GM18951 (cell line): ENCODE measurements around the gene ASTN1.

ENCODE experiments used
- POLR2A ChIP-seq: IDR thresholded peaks from 4 replicates; pipeline ENCODE4 v1.6.1; 2011; ENCODE audit warnings: mild to moderate bottlenecking; ENCODE audit not compliant: insufficient read length, insufficient read depth; ENCODE audit errors: extremely low read depth
- in situ Hi-C: fragments of 300-500 bp; cut with MboI; formaldehyde crosslinking; loops from one replicate; pipeline ENCODE4 v1.12.0; 2022; ENCODE audit warnings: low sequenced_read_pairs, mixed read lengths, inconsistent platforms; ENCODE audit not compliant: unreplicated experiment

Gene ASTN1

DNA sequence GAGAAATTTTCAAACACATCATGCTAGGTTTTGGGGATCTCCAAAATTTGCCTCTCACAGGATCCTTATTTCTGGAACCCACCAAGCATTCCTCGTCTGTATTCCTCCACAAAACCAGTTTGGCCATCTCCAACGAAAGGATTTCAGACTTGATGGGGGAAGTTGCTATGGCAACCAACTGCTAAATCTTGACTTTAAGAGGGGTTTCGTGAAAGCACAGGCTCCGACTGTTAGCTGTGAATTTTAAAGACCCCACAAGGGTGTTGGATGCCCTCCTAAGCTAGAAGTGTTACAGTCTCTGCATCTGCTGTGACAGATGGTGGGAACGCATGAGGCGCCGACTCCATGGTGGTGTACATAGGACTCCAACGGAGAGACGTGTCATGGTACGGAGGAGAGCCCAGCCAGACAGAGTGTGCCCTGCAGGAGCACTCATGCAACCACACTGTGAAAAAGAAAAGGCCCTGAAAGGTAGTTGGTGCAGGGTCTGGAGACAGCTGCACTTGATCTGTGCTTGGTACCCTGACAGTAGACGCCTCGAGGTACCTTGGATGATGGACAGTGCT lies 147.1 kb downstream of the ASTN1 start:
- in situ Hi-C loops = no loop called here

DNA sequence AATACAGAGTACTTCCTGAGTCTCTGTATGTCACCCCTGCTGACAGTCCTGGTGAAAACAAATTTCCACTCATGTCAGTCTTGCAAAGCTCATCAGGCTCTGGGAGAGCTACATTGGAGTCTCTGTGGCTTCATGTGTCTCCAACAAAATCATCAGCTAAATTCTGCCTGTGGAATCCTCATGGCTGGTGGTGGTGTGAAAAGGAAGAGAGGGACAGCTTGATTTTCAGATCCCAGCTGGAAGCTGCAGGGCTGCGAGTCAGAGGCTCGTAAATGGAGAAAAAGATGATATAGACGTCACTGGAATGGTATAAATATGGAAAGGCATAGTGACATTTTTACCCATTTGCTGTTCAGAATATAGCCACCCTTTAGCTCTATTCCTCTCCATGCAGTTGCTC lies 150.2 kb downstream of the ASTN1 start:
- in situ Hi-C loops = no loop called here
- no peak for TF ChIP-seq POLR2A

More for the DNA sequence above, 147.1 kb downstream of the ASTN1 start:
- no peak for TF ChIP-seq POLR2A

DNA sequence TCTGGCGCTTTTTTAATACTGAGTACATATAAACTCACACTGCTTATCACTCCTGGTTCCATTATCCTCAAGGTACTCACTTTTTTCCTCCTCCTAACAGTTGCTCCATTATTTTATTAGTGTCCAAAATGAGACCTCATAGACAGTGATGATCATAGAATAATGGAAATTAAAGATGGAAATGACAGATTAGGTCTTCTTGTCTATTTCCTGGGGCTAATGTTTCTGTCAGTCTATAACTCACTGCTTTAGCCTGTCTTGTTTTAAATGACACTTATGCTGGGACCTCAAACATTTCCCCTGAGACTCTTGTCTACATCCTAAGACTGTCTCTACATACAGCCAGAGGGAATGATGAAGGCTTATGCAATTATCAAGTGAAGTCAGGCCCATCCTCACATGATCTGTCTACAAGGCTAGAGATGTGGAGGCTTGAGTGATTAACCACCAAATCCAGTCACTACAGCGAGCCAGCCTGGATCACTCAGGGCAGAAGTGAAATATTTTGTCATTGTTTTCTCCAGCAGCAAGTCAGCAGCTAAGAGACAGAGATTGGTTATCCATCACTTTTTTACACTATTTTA lies 152.1 kb downstream of the ASTN1 start:
- no peak for TF ChIP-seq POLR2A
- in situ Hi-C loops = no loop called here

DNA sequence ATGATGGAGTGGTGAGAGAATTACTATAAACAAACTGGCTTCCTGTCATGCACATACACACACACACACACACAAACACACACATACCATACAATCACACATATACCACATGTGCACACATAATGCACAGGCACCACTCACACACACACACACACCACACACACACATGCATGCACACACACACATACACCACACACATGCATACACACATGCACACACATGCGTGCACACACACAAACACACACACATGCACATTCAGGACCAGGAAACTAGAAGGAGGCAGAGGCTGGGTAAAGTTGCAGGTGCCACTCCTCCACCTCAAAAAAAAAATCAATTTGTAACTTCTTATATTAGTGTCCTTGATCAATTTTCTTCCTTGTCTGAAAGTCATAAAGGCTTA lies 153.0 kb downstream of the ASTN1 start:
- in situ Hi-C loops = no loop called here
- no peak for TF ChIP-seq POLR2A

DNA sequence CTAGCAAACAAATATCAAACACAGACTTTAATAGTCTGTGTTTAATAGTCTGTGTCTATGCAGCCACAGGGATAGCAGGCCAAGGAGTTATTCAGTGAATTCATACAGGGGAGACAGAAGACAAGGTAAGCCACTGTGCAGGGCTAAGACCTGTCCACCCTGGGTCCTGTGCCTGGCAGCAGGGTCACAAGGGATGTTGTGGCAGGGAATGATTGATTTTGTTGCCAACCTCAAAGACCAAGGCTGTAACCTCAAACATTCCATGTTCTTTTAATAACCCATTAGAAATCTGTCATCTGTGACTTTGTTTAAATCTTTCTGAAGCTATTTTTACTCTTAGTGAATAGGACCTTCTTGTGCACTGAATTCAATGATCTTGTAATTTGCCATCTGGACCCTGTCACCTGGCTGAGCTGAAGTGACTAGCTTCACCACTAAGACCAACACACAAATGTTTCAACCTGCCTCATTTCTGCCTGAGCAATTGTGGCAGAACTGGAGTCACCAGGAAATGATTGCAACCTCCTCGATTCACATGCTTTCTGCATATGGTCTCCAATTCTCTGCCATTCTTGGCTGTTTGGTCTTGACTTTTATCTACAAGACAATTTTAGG lies 154.2 kb downstream of the ASTN1 start:
- TF ChIP-seq POLR2A = no peak
- in situ Hi-C loops = no loop called here

DNA sequence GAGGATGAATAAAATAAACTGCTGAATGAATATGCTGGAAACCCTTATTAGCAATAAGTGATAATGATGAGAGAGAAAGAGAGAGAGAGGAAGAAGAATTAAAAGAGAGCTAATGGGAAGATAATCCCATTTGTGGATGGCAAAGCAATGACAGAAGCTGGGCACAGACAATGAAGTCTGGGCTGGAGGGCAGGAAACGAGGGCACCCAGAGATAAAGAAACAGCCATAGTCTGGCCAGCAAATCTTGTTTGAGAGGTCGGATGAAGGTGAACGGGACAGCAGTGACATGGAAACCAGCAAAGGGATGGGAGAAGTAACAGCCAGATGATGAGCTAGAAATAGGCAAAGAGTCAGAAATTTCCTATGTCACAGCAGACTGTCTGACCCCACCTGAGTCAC lies 155.9 kb downstream of the ASTN1 start:
- TF ChIP-seq POLR2A = no peak
- in situ Hi-C loops = no loop called here

DNA sequence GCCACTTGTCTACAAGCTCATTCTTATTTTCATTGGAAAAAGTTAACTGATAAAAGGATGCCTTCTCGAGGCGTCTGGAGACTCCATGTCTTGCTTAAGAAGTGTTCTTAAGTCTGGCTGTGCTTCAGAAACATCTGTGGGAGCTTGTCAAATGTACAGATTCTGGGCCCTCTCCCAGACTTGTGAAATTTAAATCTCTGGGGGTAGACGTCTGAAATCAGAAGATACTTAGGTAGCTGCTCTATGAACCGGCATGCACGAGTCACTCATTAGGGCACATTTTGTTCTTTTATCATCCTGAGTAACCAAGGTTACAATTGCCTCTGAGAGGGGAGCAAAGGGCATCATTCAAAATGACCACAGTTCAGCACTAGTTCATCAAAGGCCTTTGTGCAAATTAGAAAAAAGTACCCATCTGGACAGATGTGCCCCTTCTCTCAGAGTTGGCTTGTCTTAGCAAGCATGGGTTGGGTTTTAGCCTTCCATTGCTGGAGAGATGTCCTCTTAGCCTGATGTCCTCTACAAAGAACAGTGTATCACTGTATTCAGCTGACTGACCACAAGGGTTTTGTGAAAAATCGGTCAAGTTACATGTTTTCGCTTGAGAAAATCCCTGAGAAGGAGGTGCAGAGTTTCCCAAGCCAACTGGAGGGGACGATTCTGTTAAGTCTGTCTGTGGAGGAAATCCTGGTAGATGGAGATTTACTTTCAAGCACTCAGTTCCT lies 156.9 kb downstream of the ASTN1 start:
- in situ Hi-C loops = no loop called here
- no peak for TF ChIP-seq POLR2A

DNA sequence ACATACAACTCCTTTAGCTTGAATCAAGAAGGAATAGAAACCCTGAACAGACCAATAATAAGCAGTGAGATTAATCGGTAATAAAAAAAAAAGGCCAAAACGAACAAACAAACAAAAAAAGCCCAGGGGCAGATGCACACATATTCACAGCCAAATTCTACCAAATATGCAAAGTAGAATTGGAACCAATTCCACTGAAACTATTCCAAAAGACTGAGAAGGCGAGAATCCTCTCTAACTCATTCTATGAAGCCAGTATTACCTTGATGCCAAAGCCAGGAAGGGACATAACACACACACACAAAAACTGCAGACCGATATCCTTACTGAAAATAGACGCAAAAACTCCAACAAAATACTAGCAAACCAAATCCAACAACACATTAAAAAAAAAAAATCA lies 161.6 kb downstream of the ASTN1 start:
- in situ Hi-C loops = no loop called here
- TF ChIP-seq POLR2A = no peak

DNA sequence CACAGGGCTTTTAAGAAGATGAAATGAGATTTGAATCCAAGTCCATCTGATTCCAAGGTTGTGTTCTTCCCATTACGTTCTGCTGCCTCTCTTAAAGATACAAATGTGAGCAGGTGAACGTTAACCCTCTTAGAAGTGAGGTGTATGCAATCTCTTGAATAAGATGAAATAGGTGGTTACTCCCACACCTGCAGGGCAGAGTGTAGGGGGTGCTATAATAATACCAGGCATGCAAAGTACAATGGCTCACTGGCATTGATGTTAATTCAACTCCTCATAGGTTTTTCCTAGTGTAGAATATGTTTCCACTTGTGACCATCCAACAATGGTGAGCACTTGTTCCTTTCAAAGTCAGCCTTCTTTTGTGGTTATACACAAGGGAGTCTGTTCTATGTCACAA lies 163.0 kb downstream of the ASTN1 start:
- in situ Hi-C loops = no loop called here
- TF ChIP-seq POLR2A = no peak

DNA sequence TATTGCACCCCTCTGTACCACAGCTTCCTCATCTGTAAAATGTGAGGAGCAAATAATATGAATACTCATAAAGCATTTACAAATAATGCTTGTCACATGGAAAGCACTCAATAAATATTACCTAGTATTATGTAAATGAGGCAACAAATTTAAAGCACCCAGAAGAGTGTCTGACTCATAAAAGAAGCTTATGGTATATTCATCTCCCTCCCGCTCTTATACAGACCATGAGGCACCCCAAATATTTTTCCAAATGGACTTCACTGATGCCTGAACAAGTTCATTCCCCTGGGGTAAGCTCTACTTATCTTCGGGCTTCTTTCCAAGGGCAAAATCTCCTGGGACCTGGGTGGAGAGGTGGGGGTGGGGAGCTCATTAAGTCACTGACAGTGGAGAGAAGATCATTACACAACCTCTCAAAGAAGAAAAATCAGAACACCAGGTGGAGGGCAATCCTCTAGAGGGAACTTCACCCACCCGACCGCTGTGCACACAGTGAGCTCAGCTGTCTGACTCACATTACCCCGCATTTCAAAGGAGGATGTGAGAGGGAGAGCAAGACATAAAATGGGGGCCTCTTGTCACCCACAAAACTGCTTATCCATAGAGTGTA lies 166.2 kb downstream of the ASTN1 start:
- TF ChIP-seq POLR2A = no peak
- in situ Hi-C loops = no loop called here

DNA sequence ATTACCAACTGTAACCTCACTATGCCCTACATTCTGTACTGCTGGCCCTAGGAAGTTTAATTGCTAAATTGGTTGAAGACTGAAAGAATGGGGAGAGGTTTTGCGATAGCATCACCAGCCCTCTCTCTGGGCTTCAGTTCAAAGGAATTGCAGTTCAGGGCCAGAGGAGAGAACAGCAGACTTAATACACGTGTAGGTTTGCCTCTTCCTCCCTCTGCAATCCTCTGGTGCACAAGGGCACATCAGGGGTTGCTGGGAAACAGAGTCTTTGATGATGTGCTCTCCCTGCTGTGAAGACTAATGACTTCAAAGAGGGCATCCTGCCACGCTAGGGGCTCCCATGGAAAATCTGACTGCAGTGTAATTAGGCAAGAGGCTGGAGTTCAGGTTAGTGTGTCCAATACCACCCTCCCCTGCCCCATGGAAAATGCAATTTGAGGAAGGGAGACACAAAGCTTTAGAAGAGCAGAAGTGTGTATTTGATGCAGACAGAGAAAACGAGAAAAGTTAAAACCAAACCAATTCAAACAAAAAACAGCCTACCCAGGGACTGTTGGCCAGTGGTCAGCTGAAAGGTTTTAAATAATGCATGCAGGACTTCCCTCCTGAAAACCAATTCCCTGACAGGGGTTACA lies 167.9 kb downstream of the ASTN1 start:
- in situ Hi-C loops = no loop called here
- TF ChIP-seq POLR2A = no peak

DNA sequence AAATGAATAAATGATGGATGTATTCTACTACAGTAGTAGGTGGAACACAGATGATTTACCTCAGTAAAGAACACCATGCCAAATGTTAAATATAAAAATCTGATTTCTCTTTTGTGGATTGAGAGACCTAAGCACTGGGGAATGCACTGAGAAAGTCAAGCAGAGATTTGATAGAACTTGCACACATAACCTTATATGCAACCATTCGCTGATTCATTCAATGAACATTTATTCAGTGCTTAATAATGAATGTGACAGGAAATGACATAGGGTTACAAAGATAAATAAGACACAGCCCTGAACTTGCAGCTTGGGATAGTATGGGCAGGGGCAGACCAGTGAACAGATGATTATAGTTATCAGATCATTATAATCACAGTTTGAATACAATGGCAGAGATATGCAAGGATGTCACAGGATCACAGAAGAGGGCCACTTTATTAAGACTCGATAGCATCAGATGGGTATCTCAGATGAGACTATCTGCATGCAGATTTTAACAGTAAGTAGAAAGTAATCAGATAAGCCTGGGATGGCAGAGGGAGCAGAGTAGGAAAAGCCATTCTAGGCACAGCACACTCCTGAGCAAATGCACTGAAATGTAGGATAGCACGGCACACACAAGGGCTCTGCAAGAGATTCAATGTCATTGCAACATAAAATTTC lies 169.4 kb downstream of the ASTN1 start:
- no peak for TF ChIP-seq POLR2A
- in situ Hi-C loops = no loop called here
